NB4 (cell line): ENCODE data around the gene ELOVL7.

Experiments
- DNase-seq: peaks from one replicate; pipeline ENCODE4 v3.0.0; 2010; ENCODE audit warnings: low read depth
- H3K4me3 ChIP-seq: one replicate; pipeline ENCODE4 v1.5.1; 2011; ENCODE audit warnings: mild to moderate bottlenecking, low read depth, low read length, moderate library complexity
- CTCF ChIP-seq: IDR thresholded peaks from one replicate; pipeline ENCODE4 v1.5.1; 2012; ENCODE audit warnings: low read depth, low read length
- MYC ChIP-seq: IDR thresholded peaks from 2 replicates; pipeline ENCODE4 v1.6.1; 2011; ENCODE audit warnings: low read depth, low read length
- POLR2A ChIP-seq: IDR thresholded peaks from 2 replicates; pipeline ENCODE4 v1.6.1; 2011; ENCODE audit warnings: mild to moderate bottlenecking; ENCODE audit not compliant: insufficient read length; ENCODE audit errors: extremely low read depth
- TF ChIP-seq, protein P1 (sequence below): IDR thresholded peaks from 2 replicates; pipeline ENCODE4 v1.6.1; 2011; ENCODE audit warnings: low read depth, low read length

The ELOVL7 gene

DNA sequence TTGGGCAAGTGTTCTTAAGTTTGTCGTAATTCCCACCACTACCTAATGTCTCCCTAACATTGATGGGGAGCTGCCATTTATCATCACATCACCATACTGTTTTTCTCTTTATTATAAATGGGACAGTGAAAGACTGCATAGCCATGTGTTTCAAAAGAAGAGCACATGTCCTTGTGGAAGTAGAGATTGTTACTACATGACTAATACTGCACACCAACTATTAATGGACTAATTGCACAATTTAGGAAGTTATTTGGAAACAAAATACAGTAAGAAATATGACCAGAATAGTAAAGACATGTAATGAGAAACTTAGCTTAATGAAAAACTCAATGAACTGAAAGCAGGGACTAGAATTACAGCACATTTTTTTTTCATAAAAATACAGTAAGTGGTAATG, 12.0 kb upstream of the ELOVL7 start:
- TF ChIP-seq MYC, result no peak
- no peak for TF ChIP-seq CTCF
- no peak for TF ChIP-seq POLR2A
- TF ChIP-seq, protein P1, sequence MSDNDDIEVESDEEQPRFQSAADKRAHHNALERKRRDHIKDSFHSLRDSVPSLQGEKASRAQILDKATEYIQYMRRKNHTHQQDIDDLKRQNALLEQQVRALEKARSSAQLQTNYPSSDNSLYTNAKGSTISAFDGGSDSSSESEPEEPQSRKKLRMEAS, result no peak
- H3K4me3 ChIP-seq, result no peak overlapping the region
- DNase-seq, result no peak

DNA sequence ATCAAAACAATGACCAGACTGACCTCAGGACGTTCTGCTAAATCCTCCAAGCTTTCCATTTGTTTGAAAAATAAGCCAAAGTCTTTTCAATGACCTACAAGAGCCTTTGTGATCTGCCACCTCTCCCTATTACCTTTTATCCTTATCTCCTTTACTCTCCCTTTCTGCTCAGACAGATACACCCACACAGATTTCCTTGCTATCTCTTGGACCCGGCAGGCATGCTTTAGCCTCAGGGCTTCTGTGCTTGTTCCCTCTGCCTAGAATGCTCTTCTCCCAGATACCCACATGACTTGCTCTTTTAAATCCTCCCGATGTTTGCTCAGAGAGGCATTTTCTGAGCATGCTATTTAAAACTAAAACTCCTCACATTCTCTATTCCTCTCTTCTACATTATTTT, 8.9 kb upstream of the ELOVL7 start:
- DNase-seq, result no peak
- TF ChIP-seq MYC (no peak), CTCF (no peak), POLR2A (no peak)
- TF ChIP-seq, protein P1, result no peak
- no peak overlapping the region for H3K4me3 ChIP-seq

DNA sequence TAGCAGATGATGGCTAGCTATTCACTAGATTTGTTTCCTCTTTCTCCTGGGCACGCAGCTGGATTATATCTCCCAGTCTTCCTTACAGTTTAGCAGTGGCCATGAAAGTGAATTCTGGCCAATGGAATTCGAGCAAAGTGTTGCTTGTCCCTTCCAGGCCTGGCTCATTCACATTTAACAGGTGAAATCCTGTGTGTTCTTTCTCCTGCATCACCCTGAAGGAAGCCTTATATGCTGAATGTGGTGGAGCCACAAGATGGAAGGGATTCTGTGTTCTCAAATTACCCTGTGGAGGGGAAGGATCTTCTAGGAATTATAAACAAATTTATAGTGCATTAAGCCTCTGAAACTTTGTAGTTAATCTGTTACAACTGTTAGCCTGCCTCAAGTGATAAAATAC, 8.2 kb upstream of the ELOVL7 start:
- DNase-seq, result no peak
- TF ChIP-seq MYC (no peak), POLR2A (no peak), CTCF (no peak)
- TF ChIP-seq, protein P1, result no peak
- H3K4me3 ChIP-seq, result no peak overlapping the region

- TF ChIP-seq POLR2A (no peak), CTCF (no peak), MYC (no peak)
- TF ChIP-seq, protein P1, result no peak
- DNase-seq, result no peak
- H3K4me3 ChIP-seq, result no peak overlapping the region
These were observed 7.6 kb upstream of the ELOVL7 start for GRCh38 chr5:60851626-60852025.

DNA sequence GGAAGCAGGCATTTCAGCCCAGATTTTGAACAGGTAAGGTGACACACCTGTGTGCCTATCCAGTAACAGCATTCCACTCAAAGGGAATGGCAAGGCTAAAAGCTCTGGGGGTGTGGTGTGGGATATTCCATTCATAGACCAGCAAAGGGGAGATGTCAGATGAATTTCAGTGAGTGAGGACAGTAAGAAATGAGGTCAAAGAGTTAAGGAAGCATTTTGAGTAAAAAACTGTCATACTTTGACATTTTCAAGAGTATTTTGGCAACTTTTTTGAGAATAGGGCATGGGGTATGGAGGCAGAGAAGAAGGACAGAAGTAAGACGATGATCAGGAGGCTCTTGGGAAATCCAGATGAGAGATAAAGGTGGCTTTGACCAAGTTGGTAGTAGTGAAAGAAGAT, 2.2 kb upstream of the ELOVL7 start:
- DNase-seq, result no peak
- TF ChIP-seq CTCF (no peak), MYC (no peak), POLR2A (no peak)
- TF ChIP-seq, protein P1, result no peak
- no peak overlapping the region for H3K4me3 ChIP-seq

DNA sequence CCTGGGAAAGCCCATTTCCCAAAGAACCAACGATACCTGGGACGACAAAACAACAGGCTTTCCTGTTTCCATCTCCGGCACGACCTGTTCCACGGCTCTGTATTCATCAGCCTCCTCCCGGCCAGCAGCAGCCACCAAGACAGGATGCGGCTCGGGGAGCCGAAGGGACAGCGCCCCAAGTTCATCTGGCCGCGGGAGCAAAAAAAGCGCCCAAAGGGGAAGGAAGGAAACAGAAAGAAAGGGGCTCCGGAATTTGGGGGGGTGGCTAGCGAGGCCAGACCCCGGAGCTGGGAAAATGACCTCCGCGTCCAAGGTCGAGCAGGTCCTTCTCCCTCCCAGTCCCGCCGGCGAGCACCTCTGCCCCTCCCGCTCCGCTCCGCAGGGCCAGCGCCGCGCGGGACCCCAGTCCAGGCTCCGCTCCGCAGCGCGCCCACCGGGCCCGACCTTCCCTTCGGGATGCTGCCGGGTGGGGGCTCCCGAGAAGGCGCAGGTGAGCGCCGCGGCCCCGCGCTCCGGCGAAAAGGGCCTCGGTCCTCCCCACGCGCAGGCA, 608 bp downstream of the ELOVL7 start:
- H3K4me3 ChIP-seq, result no peak overlapping the region
- TF ChIP-seq MYC (no peak), CTCF (no peak), POLR2A (no peak)
- TF ChIP-seq, protein P1, result no peak
- no peak for DNase-seq
